ENCODE data around the gene FOXK1. TPM values are rescaled to one million over a fixed set of nuclear protein-coding genes. Genes with fewer than 3 reads are reported as not detected.

The FOXK1 gene
- total RNA-seq, 1 donor from 2014 or later: 41.7 TPM

GRCh38 chr7:4725014-4725849 lies 43.1 kb downstream of the FOXK1 start:
- peaks cover 38% of the 10 kb centered on the region for H3K4me1 Mint-ChIP-seq (ENCODE audit: low read depth, unreplicated experiment)
- H3K4me3 Mint-ChIP-seq (ENCODE audit: unreplicated experiment): peak overlapping the region; percentile 61
- H3K27ac Mint-ChIP-seq (ENCODE audit: unreplicated experiment): peak overlapping the region; percentile 96

GRCh38 chr7:4725850-4726450 lies 43.9 kb downstream of the FOXK1 start:
- no peak for DNase-seq
- Mint-ChIP-seq H3K4me3 (ENCODE audit: unreplicated experiment) (peak overlapping the region; percentile 25), H3K27ac (ENCODE audit: unreplicated experiment) (peak overlapping the region; percentile 96), H3K9me3 (ENCODE audit: unreplicated experiment) (peaks cover 13% of the 10 kb centered on the region), H3K36me3 (ENCODE audit: unreplicated experiment) (no peaks in the 10 kb centered on the region), H3K27me3 (ENCODE audit: unreplicated experiment) (peaks cover 2% of the 10 kb centered on the region), H3K4me1 (ENCODE audit: low read depth, unreplicated experiment) (peaks cover 36% of the 10 kb centered on the region)
- no peak for TF ChIP-seq CTCF (IDR thresholded peaks at IDR 0.05; ENCODE audit: partially characterized antibody, unreplicated experiment)

More at GRCh38 chr7:4725014-4725849, 43.1 kb downstream of the FOXK1 start:
- Mint-ChIP-seq H3K27me3 (ENCODE audit: unreplicated experiment) (peaks cover 6% of the 10 kb centered on the region), H3K9me3 (ENCODE audit: unreplicated experiment) (peaks cover 16% of the 10 kb centered on the region), H3K36me3 (ENCODE audit: unreplicated experiment) (no peaks in the 10 kb centered on the region)
- DNase-seq: peak; percentile 67
- no peak for TF ChIP-seq CTCF (IDR thresholded peaks at IDR 0.05; ENCODE audit: partially characterized antibody, unreplicated experiment)

GRCh38 chr7:4726566-4726965 lies 44.5 kb downstream of the FOXK1 start:
- H3K4me3 Mint-ChIP-seq (ENCODE audit: unreplicated experiment): no peak overlapping the region
- H3K36me3 Mint-ChIP-seq (ENCODE audit: unreplicated experiment): no peaks in the 10 kb centered on the region
- peaks cover 13% of the 10 kb centered on the region for H3K9me3 Mint-ChIP-seq (ENCODE audit: unreplicated experiment)
- peaks cover 34% of the 10 kb centered on the region for H3K4me1 Mint-ChIP-seq (ENCODE audit: low read depth, unreplicated experiment)
- H3K27ac Mint-ChIP-seq (ENCODE audit: unreplicated experiment): peak overlapping the region; percentile 48
- TF ChIP-seq CTCF (IDR thresholded peaks at IDR 0.05; ENCODE audit: partially characterized antibody, unreplicated experiment): no peak
- peaks cover 2% of the 10 kb centered on the region for H3K27me3 Mint-ChIP-seq (ENCODE audit: unreplicated experiment)
- DNase-seq: no peak

- TF ChIP-seq CTCF (IDR thresholded peaks at IDR 0.05; ENCODE audit: partially characterized antibody, unreplicated experiment): no peak
- peaks cover 33% of the 10 kb centered on the region for H3K4me1 Mint-ChIP-seq (ENCODE audit: low read depth, unreplicated experiment)
- peak overlapping the region; percentile 55 for H3K27ac Mint-ChIP-seq (ENCODE audit: unreplicated experiment)
- no peak for DNase-seq
- H3K4me3 Mint-ChIP-seq (ENCODE audit: unreplicated experiment): peak overlapping the region; percentile 38
- no peaks in the 10 kb centered on the region for H3K36me3 Mint-ChIP-seq (ENCODE audit: unreplicated experiment)
- H3K9me3 Mint-ChIP-seq (ENCODE audit: unreplicated experiment): peaks cover 19% of the 10 kb centered on the region
- H3K27me3 Mint-ChIP-seq (ENCODE audit: unreplicated experiment): peaks cover 2% of the 10 kb centered on the region
These were observed 46.0 kb downstream of the FOXK1 start for GRCh38 chr7:4727914-4728705.

Data from glutamatergic neuron (in vitro differentiated cells).